ENCODE data around the gene WNT6.

Gene WNT6

DNA sequence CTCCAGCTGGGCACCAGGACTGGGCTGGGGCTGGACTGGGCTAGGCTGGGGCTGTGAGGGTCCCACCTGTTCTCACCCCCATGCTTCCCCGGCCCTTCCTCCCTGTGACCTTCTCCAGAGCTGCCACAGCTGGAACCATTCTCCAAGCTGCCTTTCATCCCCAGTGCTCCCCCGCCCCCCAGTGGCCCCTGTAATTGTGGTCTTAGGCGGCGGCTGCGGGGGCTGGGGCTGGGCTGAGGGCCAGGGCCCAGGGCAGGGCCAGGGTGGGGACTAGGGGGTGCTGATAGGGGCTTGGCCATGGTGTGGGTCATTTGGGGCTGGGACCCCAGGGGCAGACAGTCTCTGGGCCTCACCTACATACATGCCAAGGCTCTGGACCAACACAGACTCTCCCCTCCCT lies 18.3 kb downstream of the WNT6 start:
- no peak for DNase-seq (ENCODE audit: low read depth)

DNA sequence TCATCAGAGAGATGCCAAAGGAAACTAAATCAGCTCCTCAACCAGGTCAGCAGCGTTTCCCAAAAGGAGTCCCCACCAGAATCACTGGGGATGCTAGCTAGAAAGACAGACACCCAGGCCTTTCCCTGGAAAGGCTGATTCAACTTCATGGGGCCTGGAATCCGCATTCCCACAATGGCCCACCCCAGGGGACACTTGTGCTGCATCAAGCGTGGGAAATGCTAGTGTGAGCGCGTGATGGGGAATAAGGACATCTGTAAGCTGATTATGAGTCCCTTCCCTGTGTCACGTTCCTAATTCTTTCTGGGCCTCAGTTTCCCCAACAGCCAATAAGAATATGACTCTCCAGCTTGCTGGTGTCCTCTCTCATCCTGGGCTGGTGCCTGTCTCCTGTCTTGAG lies 18.9 kb downstream of the WNT6 start:
- no peak for DNase-seq (ENCODE audit: low read depth)

DNA sequence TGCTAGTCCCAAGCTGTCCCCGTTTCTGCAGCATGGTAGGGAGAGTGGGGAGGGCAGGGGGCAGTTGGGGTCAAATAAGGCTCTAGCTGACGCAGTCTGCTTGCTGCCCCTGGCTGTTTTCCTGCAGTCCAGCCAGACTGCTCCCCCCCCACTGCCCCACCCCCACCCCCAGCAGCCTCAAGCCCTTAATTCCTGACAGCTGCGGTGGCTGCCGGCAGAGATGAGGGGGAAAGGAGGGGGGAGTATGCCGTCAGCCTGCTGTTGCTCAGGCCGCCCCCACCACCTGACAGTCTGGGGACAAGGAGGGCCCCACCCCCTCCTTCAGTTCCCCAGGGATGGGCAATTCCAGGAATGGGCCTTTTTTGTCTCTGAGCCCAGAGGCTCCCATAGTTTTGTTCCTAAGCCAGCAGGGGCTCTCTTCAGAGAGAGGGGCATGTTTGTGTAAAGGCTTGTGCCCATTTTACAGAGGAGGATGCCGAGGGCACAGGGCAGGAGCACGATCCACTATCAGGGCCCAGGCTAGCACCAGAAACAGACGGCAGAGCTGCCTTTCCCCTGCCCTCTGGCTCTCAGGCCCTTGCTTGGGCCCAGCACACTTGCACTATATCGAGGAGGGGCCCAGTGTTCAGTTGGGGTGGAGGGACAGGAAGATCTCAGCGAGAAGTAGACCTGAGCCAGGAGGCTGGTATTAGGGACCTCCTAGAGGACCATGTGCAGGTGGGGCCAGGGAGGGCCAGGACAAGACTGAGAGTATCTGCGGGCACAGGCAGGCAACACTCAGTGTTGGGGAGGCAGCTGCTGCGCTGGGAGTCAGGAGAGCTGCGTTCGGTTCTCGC lies 19.5 kb downstream of the WNT6 start:
- no peak for DNase-seq (ENCODE audit: low read depth)

DNA sequence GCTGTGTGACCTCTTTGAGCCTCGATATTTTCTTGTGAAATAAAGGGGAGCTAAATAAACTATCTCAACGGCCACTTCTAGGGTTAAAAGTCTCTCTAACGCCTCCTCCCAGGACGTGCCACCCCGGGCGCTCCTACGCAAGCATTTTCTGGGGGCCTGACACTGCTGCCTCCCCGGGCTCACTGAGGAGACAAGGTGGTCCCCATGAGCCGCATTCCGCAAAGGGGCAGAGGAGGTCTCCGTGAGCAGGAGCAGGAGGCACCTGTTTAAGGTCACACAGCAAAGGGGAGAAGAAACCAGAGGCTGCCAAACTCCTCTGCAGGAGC lies 20.1 kb downstream of the WNT6 start:
- DNase-seq (ENCODE audit: low read depth), result no peak

DNA sequence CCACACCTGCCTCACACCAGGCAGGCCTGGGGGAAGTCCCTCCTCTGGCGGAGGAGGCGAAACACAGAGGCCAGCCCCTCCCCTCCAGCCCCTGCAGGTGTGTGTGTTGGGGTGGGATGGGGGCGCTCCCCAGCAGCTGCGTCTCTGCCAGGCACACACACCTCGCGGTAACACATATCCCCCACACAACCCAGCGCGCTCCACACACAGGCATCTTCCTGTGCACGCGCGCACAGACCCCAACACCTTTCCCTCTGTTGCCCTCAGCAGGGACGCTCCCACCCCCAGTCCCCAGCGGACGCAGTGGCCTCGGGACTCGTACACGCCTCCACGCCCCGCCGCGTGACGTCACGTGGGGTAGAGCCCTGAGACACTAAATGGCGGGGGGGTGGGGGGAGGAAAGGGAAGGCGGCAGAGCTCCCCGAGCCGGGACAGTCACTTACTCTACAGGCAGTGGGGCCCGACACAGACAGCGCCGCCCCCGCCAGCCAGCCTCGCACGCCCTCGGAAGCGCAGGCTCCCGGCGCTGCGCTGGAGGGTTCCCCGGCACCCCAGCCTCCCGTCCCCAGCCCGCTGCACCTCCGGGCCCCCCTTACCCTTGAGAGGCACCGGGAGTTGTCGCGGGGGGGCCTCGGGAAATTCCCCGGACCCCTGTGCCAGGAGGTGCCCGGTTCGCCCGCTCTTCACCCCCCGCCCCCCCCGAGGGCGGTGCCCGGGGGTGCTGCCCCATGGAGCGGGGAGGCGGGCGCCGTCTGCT lies 20.7 kb downstream of the WNT6 start, which contains the start of gene WNT10A:
WNT10A (plus strand) TSS at position 751 of the 757 bp plus-strand sequence. CDS start 144 bp downstream, outside the sequence.
- no peak for DNase-seq (ENCODE audit: low read depth)

DNA sequence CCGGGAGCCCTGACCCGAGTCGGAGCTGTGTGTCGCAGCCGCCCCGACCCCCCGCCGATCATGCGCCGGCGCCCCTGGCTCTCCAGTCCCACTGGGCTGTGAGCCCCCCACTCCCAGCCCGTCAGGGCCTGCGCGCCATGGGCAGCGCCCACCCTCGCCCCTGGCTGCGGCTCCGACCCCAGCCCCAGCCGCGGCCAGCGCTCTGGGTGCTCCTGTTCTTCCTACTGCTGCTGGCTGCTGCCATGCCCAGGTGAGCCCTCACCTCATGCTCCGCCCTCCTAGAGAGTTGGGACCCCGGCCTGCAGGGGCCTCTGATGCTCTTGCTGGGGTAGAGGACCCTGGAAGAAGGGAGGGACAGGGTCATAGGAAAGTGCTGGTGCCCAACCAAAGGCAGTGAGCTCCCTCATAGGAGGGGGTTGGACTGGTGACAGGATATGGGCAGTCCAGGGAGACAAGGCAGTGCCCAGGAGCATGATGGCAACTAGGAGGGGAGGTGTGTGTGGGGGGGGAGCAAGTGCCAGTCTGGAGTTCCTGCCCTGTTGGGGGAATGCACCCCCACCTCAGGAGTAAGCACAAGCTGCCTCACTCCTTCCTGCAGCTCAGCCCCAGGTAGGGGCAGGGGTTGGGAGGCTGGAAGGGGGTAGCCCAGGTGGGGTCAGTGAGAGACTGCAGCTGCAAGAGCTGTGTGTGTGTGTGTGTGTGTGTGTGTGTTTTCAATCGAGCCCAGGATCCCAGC lies 21.4 kb downstream of the WNT6 start:
- no peak for DNase-seq (ENCODE audit: low read depth)

DNA sequence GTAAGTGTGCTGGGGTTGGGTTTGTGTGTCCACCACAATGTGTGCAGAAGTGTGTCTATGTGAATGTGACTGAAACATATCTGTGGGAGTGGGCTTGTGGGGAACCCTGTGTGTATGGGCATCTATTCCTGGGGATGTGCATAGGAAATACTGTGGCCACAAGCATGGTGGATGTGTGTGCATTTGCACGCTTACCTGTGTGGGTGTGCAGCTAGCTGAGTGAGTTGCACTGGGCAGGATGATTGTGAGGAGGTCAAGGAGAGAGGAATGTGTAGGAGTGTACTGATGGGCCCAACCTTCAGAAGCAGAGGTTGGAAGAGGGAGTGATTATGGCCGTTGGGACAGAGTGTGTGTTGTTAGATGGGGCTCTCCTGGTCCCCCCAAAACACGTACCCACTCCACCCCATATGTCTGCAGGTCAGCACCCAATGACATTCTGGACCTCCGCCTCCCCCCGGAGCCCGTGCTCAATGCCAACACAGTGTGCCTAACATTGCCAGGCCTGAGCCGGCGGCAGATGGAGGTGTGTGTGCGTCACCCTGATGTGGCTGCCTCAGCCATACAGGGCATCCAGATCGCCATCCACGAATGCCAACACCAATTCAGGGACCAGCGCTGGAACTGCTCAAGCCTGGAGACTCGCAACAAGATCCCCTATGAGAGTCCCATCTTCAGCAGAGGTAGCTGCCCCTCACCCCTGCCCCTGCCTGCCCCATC lies 22.3 kb downstream of the WNT6 start:
- DNase-seq (ENCODE audit: low read depth), result no peak

DNA sequence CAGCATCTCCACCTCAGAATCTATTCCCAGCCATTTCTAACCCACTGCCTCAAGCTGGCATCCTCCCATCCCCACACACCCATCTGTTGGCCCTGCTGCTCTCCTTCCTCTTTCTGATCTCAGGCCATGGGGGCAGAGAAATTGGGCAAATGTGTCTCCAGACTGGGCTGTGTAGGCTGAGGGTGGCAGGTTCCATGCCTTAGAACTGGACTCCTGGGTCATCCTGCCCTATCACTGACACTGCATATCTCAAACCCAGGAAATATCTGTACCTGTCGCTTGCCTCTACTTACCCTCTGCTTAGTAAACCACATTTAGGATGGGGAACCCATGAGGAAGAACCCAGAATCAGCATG lies 22.8 kb downstream of the WNT6 start:
- DNase-seq (ENCODE audit: low read depth), result no peak

DNA sequence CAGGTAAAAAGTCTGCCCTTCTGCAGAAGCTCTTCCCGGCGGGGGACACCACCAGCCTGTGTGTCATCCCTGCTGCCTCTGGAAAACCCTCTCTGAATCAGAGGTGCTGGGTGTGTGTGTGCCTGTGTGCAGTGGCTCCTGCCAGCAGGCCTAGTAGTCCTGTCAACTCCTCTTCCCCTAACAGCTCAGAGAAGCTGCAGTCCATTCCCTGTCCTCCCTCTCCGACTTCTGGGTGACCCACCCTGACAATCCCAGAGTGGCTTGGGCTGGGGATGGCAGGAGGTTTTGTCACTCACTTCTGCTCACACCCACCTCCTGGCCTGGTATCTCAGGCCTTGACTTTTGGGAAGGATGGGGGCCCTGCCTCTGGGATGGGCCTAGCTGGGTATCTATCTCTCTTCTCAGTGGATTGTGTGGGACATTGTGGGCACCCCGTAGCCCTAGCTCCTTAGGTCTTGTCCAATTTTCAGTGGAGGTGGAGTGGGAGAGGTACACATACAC lies 23.3 kb downstream of the WNT6 start:
- DNase-seq (ENCODE audit: low read depth), result no peak

DNA sequence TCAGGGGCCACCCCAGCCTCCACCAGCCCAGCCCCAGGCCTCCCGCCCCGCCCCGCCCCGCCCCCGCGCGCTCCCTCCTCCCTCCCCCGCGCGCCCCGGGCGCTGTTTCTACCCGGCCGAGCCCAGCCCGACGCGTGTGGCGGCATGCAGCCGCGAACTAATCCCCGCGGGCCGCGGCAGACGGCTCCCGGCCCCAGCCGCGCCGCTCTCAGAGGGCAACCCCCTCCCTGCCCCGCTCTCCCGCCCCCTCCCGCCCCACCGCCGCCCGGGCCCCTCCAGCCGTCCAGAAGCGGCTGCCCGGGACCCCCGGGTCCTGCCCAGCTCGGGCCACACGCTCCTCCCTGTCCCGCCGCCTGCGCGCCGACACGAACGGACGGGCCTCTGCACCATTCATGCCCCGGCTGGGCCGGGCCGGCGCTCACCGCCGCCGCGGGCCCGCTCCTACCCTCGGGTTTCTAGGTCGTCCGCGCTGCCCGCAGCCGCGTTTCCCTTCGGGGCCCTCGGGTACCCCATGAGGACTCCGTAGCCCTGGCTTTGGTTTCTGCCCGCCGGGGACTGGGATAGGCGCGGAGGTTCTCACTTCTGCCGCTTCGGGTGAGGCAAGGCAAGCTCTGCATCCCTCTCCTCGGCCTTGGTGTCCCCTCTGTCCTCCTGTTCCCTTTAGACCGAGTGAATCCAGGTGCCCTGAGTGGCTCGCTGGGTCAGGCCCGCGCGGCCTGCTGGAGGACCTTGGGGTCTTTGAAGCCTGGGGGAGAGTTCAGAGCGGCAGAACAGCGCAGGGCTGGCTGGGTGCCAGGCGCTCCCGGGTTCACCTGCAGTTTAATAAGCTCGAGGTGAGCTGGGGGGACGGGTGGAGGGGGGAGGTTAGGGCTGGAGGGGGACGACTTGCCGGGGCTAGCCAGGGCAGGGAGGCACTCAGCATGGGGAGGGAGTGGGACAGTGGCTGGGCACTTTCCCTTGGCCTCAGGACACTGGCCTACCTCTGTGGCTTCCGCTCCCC lies 24.2 kb downstream of the WNT6 start:
- DNase-seq (ENCODE audit: low read depth), result no peak

DNA sequence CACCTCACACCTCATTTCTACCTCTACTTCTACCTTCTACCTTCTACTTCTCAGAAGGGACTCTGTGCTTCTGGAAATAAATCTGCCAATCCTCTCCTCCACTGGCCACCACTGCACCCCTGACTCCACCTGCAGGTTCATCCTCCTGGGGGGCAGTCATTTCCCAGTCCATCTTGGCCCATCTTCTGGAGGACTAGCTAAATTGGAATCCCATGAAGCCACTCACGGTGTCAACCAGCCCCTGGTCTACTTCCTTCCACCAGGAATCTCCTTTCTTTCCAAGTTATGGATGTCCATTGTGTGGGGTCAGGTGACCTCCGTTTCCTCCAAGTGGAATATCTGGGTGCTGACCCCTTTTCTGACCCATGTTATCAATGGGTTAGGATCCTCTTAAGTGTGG lies 24.9 kb downstream of the WNT6 start:
- no peak for DNase-seq (ENCODE audit: low read depth)

DNA sequence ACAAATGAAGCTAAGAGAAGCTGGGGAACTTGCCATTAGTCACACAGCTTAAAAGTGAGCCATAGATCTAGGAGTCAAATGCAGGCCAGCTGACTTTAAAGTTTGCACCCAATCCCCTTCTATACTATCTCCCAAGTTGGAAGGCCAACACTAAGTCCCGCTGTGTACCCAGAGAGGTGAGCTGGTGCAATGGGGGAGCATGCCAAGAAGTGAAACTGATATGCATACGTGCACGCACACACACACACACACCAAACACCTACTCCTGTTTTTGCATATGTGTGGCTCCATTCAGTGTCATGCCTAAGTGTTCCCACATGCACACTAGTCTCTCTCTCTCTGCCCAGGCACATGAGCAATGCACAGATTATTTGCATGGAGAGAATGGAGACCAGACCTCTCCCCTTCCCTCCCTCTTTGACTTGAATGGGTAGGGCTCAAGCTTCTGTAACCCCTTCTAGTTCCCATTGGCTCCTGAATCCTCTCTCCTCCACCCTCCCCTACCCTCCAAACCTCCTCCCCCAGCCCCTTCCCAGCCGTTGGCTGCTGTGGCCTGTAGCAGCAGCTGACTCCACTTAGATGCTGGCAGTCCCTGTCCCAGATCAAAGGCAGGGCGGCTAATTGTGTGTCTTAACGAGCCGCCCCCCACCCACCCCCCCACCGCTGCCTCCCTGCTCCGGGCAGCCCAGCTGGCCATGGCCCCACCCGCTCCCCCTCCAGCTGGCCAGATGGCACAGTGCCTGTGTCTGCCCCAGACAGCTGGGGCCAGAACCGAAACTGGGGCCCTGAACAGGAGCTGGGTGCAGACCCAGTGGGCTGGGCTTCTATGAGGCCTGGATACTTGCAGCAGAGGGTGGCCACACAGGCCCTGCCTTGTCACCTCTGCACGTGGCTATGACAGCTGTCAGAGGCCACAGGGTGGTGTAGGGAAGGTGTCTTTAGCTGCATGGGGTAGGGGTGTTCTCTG lies 26.7 kb downstream of the WNT6 start:
- DNase-seq (ENCODE audit: low read depth), result no peak

DNA sequence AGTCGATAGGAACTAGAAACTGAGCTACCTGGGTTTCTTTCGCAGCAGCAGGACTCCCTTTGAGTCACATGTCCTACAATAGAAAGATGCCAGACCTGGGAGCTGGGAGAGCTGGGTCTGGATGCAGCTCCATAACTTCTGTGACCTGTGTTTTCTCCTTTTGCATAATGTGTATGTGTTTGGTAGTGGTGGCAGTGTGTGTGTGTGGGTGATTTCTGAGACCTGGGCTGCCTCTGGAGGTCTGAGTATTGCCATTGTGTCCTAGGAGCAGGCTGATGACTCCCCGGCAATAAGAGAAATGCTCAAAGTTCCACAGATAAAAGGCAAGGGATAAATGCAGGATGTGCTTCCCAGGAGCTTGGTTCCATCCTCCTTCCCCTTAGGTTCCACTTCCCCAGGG lies 27.5 kb downstream of the WNT6 start:
- DNase-seq (ENCODE audit: low read depth), result no peak

DNA sequence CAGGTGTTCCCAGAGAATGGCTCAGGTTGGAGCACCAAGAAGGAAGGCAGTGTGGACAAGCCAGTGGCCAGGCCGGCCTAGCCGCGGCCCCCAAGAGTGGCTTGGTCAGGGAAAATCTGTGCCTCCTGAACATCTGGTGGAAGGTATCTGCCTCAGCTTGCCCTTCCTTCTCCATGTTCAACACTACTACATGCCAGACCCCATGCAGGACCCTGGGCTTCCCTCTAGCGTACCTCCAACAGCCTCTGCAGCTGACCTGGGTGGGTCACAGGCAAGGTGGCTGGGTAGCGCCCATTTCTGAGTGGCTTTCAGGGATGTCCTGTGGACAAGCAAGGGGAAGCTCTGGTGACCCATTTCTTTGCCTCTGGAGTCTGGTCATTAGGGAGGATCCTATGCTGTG lies 28.7 kb downstream of the WNT6 start:
- no peak for DNase-seq (ENCODE audit: low read depth)

DNA sequence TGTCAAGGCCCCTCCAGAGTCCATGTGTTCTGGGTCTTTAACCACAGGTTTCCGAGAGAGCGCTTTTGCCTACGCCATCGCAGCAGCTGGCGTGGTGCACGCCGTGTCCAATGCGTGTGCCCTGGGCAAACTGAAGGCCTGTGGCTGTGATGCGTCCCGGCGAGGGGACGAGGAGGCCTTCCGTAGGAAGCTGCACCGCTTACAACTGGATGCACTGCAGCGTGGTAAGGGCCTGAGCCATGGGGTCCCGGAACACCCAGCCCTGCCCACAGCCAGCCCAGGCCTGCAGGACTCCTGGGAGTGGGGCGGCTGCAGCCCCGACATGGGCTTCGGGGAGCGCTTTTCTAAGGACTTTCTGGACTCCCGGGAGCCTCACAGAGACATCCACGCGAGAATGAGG lies 30.3 kb downstream of the WNT6 start:
- no peak for DNase-seq (ENCODE audit: low read depth)

DNA sequence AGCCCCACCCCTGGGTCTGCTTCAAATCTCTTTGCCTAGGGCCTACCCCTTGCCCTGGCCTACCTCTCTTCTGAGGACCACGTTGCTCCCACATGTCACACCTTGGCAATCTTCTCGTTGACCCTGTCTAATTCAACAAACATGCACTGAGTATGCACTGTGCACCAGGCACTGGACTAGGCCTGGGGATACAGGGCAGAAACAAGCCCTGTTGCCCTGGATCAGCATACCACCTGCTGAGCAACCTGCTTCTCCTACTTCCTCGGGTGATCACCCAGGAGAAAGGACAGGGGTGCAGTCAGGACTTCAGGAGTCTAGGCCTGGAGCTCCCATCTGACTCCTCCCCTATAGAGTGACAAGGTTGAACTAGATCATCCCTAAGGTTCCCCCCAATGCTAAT lies 30.8 kb downstream of the WNT6 start:
- DNase-seq (ENCODE audit: low read depth), result no peak

DNA sequence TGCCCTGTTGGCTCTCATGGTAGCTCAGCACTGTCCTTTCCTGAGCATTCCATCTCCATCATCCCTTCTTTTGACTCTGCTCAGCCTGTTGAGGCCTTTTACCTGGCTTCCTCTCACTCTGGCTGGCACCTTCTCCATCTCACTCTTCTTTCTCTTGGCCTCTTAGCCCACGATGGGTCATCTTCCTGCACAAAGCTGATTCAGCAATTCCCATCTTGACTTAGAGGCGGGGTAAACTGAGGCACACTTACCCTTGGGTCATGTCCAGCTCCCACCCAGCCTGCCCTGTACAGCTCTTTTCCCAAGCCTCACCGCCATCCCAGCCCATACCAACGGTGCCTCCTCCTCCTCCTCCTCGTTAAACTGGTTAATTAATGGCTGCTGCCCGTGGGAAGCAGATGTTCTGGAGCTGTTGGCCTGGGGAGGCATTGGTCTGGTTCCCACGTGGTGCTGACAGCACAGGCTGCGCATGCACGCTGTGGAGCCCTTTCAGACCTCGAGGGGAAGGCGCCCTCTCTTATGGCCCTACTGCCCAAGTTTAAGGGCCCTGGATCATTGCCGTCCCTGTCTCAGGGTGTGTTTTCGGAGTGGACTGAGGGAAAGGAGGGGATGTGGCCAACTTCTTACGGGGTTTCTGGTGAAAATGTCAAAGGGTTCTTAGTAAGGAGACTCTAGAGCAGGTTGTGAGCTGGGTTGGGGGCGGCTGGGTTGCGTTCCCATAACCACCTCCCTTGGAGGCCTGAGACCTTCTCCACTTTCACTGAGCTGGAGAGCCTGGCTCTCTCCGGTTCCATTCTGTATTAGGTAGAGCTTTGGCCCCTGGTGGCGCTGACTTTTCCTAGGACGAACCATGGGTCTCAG lies 31.9 kb downstream of the WNT6 start:
- no peak for DNase-seq (ENCODE audit: low read depth)

DNA sequence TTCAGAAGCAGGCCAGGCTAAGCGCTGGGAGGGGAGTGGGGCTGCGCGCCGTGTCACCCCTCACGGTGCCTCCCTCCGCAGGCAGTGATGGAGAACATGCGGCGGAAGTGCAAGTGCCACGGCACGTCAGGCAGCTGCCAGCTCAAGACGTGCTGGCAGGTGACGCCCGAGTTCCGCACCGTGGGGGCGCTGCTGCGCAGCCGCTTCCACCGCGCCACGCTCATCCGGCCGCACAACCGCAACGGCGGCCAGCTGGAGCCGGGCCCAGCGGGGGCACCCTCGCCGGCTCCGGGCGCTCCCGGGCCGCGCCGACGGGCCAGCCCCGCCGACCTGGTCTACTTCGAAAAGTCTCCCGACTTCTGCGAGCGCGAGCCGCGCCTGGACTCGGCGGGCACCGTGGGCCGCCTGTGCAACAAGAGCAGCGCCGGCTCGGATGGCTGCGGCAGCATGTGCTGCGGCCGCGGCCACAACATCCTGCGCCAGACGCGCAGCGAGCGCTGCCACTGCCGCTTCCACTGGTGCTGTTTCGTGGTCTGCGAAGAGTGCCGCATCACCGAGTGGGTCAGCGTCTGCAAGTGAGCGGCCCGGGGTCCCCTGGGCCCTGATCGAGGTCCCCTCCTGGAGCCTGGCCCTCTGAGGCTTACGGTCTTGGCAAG lies 33.2 kb downstream of the WNT6 start:
- DNase-seq (ENCODE audit: low read depth), result no peak
